Natural killer cell (primary cell): Measurements from ENCODE around the gene C1orf198. TPM values are rescaled to one million over a fixed set of nuclear protein-coding genes. Genes with fewer than 3 reads are reported as not detected.

Experiments
- ATAC-seq, 3 donors: fragments of 150-1000 bp in 2 of 3; fragments of 200-7000 bp in 1 of 3; cut with Tn5 transposase; 1 replicate in 1 of 3; 2 replicates in 2 of 3; pipeline ENCODE4 v1.10.0; 2021; ENCODE audit warnings: mild to moderate bottlenecking in 2 of 3, moderate library complexity in 2 of 3
- DNase-seq, 2 donors: peaks; one replicate each; pipeline versions ENCODE4 v3.0.0 to v3.0.0-alpha.2; 2013 to 2021; ENCODE audit warnings: mixed read lengths in 1 of 2
- H3K27ac ChIP-seq: one replicate; pipeline ENCODE4 v1.5.1; 2013; ENCODE audit warnings: mild to moderate bottlenecking, low read length
- H3K27me3 ChIP-seq: one replicate; pipeline ENCODE4 v1.6.1; 2013; ENCODE audit warnings: low read length; ENCODE audit not compliant: control insufficient read depth, insufficient read depth
- H3K36me3 ChIP-seq: one replicate; pipeline ENCODE4 v1.6.1; 2013; ENCODE audit warnings: low read length; ENCODE audit not compliant: control insufficient read depth, insufficient read depth
- H3K4me1 ChIP-seq: one replicate; pipeline ENCODE4 v1.6.1; 2013; ENCODE audit warnings: low read length; ENCODE audit not compliant: control insufficient read depth, insufficient read depth
- H3K4me3 ChIP-seq: one replicate; pipeline ENCODE4 v1.5.1; 2013; ENCODE audit warnings: low read length
- H3K9me3 ChIP-seq: one replicate; pipeline ENCODE4 v1.6.1; 2013; ENCODE audit warnings: low read length; ENCODE audit not compliant: control insufficient read depth, insufficient read depth
- H3K27ac Mint-ChIP-seq, 2 donors: one replicate each; pipeline ENCODE4 v1.8.0; 2022; ENCODE audit warnings: mild to moderate bottlenecking in 2 of 2, mixed read lengths in 2 of 2, moderate library complexity in 1 of 2
- H3K27me3 Mint-ChIP-seq, 2 donors: one replicate each; pipeline ENCODE4 v1.8.0; 2022; ENCODE audit warnings: low read depth in 2 of 2, mixed read lengths in 2 of 2
- H3K36me3 Mint-ChIP-seq: one replicate; pipeline ENCODE4 v1.8.0; 2022; ENCODE audit warnings: mixed read lengths
- H3K4me1 Mint-ChIP-seq, 2 donors: one replicate each; pipeline ENCODE4 v1.8.0; 2022; ENCODE audit warnings: mixed read lengths in 2 of 2
- H3K4me3 Mint-ChIP-seq: one replicate; pipeline ENCODE4 v1.8.0; 2022; ENCODE audit warnings: mild to moderate bottlenecking, moderate library complexity, mixed read lengths
- H3K9me3 Mint-ChIP-seq, 2 donors: one replicate each; pipeline ENCODE4 v1.8.0; 2022; ENCODE audit warnings: mixed read lengths in 2 of 2
- CTCF ChIP-seq: fragments of 200-600 bp; IDR thresholded peaks from one replicate; pipeline ENCODE4 v1.8.0; 2022; ENCODE audit warnings: antibody characterized with exemption
- WGBS: methylation state at CpG from one replicate; pipeline ENCODE4 v1.1.7; 2013; ENCODE audit warnings: missing lambda C conversion rate; ENCODE audit not compliant: insufficient coverage; 5-methylcytosine and 5-hydroxymethylcytosine counted together
- intact Hi-C: fragments of 100-400 bp; cut with micrococcal nuclease; formaldehyde crosslinking; loops from one replicate; pipeline ENCODE4 v1.14.2; 2022
- total RNA-seq, 4 donors: library from RNA; stranded (reverse); fragments of 120-200 nt in 1 of 4; gene quantifications; one replicate each; pipeline versions ENCODE4 v1.2.3 to v1.2.4, GENCODE V29; 2013 to 2022

C1orf198 gene
- total RNA-seq, 3 donors from 2014 or later (not counting 1 experiment from before 2014, with no cell fraction given) = 2.4 to 3.2 (median 3.1) TPM

GRCh38 chr1:230860617-230861384 is 7.5 kb downstream of the C1orf198 start:
- H3K36me3 Mint-ChIP-seq = no peaks in the 10 kb centered on the region
- ATAC-seq (no peak), DNase-seq (no peak)
- Histone ChIP-seq H3K27me3 (no peaks in the 10 kb centered on the region), H3K27ac (no peak overlapping the region), H3K4me1 (no peaks in the 10 kb centered on the region), H3K4me3 (no peak overlapping the region), H3K9me3 (no peaks in the 10 kb centered on the region), H3K36me3 (no peaks in the 10 kb centered on the region)
- no peaks in the 10 kb centered on the region for H3K4me1 Mint-ChIP-seq
- WGBS = 86% methylated on average over 7 of the region's 9 CpGs
- TF ChIP-seq CTCF = no peak
- no peaks in the 10 kb centered on the region for H3K9me3 Mint-ChIP-seq
- no peak overlapping the region for H3K27ac Mint-ChIP-seq
- H3K4me3 Mint-ChIP-seq = no peak overlapping the region
- intact Hi-C loops = no loop called here
- H3K27me3 Mint-ChIP-seq = peaks cover 0 to 3% of the 10 kb centered on the region in 2 donors

DNA sequence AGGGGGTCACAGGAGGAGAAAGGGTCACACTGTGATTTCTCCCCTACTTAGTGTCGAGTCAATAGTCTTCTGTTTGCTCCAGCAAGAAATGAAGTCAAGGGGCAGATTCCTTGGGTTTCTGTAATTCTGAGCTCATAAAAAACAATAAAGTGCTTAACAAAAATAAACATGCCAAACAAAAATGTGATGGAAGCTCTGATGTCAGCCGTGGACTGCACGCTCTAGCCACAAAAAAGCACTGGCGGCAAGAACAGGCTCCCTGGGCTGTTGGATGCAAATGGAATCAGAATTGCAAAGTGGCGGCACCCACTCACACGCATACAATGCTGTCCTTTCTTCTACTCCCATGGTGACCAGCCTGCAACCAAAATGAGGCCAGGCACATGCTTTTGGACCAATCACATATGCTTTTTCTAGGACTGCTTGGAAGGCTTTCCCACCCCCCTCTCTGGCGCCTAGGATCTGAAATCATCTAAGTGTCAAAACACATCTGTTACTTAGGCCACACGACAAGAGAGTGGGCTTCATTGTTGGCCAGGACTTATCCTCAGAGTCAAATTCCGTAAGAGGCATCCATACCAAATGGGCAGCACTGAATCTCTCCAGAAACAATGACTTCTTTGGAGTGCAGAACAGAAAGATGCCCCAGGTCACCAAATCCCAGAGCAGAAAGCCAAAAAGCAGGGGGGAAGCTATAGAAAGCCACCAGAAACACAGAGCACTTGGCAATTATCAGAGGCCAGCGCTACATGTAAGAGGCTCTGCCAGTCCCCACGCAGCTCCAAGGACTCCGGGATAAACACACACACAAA is 9.2 kb downstream of the C1orf198 start:
- Mint-ChIP-seq H3K4me3 (no peak overlapping the region), H3K27me3 (peaks cover 0 to 3% of the 10 kb centered on the region in 2 donors), H3K36me3 (no peaks in the 10 kb centered on the region), H3K9me3 (no peaks in the 10 kb centered on the region), H3K27ac (no peak overlapping the region), H3K4me1 (no peaks in the 10 kb centered on the region)
- no peak for ATAC-seq
- intact Hi-C loops = no loop called here
- 89% methylated on average over 12 of the region's 12 CpGs for WGBS
- Histone ChIP-seq H3K36me3 (no peaks in the 10 kb centered on the region), H3K4me3 (no peak overlapping the region), H3K27ac (no peak overlapping the region), H3K9me3 (no peaks in the 10 kb centered on the region), H3K27me3 (no peaks in the 10 kb centered on the region), H3K4me1 (no peaks in the 10 kb centered on the region)
- no peak for DNase-seq
- no peak for TF ChIP-seq CTCF

DNA sequence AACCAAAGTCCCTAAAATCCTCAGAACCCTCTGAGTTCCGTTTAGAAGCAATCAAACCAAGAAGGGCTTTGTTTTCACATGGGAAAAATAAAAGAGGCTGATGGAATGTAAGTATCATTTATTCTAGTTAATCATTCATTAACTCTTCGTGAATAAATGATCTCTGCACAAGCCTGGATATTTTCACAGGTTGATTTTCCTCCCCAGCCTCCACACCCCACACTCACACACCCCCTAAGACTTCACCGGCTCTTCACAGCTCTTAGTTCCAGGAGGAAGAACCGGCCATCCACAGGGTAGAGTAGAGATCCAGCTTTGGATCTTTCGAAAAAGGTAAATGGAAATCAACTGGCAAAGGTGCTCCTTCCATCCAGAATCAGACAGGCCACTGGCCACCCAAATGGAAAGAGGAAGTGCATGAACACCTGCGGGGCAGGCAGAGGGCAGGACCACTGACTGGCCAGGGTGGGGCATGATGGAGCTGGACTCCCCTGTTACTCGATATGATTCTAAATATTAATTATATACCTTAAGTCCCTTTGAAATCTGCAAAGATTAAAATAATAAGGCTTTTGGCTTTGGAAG is 10.0 kb downstream of the C1orf198 start:
- Mint-ChIP-seq H3K9me3 (no peaks in the 10 kb centered on the region), H3K4me3 (no peak overlapping the region), H3K27ac (no peak overlapping the region), H3K27me3 (peaks cover 0 to under 1% of the 10 kb centered on the region in 2 donors), H3K4me1 (no peaks in the 10 kb centered on the region), H3K36me3 (no peaks in the 10 kb centered on the region)
- no peaks in the 10 kb centered on the region for H3K4me1 ChIP-seq
- H3K9me3 ChIP-seq = no peaks in the 10 kb centered on the region
- 80% methylated on average over 5 of the region's 7 CpGs for WGBS
- ATAC-seq (no peak), DNase-seq (no peak)
- no peaks in the 10 kb centered on the region for H3K27me3 ChIP-seq
- H3K36me3 ChIP-seq = no peaks in the 10 kb centered on the region
- TF ChIP-seq CTCF = no peak
- H3K27ac ChIP-seq = no peak overlapping the region
- H3K4me3 ChIP-seq = no peak overlapping the region
- intact Hi-C loops = no loop called here
